ENCODE data around the gene NBPF11. TPM values are rescaled to one million over a fixed set of nuclear protein-coding genes. Genes with fewer than 3 reads are reported as not detected.
A peak's percentile ranks its signal among the peaks of the same experiment; 100 is the strongest.
"Not testable (repeated sequence)": the region's sequence is repeated elsewhere in the genome, so short reads cannot be mapped to it uniquely, and the experiment has no call there.

Gene NBPF11
- total RNA-seq, 4 donors from 2014 or later: 6.2 to 16.8 (median 12.8) TPM

GRCh38 chr1:148160048-148160342 lies 7.9 kb upstream of the NBPF11 start:
- intact Hi-C loops (cut with DNase I; ENCODE audit: low total_unique reads): no loop called here
- Histone ChIP-seq H3K27ac (no peak overlapping the region), H3K27me3 (no peaks in the 10 kb centered on the region), H3K4me1 (no peaks in the 10 kb centered on the region), H3K9me3 (no peaks in the 10 kb centered on the region), H3K4me3 (no peak overlapping the region), H3K36me3 (no peaks in the 10 kb centered on the region)
- no peak for DNase-seq
- no peak for TF ChIP-seq POLR2A (IDR thresholded peaks at IDR 0.05)
- no peak for TF ChIP-seq CTCF (IDR thresholded peaks at IDR 0.05)

GRCh38 chr1:148158341-148159003 lies 6.4 kb upstream of the NBPF11 start:
- Histone ChIP-seq H3K9me3 (no peaks in the 10 kb centered on the region), H3K36me3 (no peaks in the 10 kb centered on the region), H3K27ac (no peak overlapping the region), H3K4me3 (no peak overlapping the region), H3K27me3 (no peaks in the 10 kb centered on the region), H3K4me1 (no peaks in the 10 kb centered on the region)
- TF ChIP-seq POLR2A (IDR thresholded peaks at IDR 0.05) (no peak), CTCF (IDR thresholded peaks at IDR 0.05) (no peak)
- no peak for DNase-seq
- intact Hi-C loops (cut with DNase I; ENCODE audit: low total_unique reads): no loop called here

- H3K4me3 ChIP-seq; H3K27me3 ChIP-seq; H3K9me3 ChIP-seq; H3K36me3 ChIP-seq; H3K4me1 ChIP-seq; DNase-seq; H3K27ac ChIP-seq; intact Hi-C loops (cut with DNase I; ENCODE audit: low total_unique reads): not testable (repeated sequence)
These were observed 5.7 kb upstream of the NBPF11 start for GRCh38 chr1:148157803-148158202.

GRCh38 chr1:148155494-148156275 lies 3.6 kb upstream of the NBPF11 start:
- H3K27ac ChIP-seq; H3K4me1 ChIP-seq; H3K27me3 ChIP-seq; H3K9me3 ChIP-seq; H3K36me3 ChIP-seq; DNase-seq; intact Hi-C loops (cut with DNase I; ENCODE audit: low total_unique reads); H3K4me3 ChIP-seq: not testable (repeated sequence)

- DNase-seq; intact Hi-C loops (cut with DNase I; ENCODE audit: low total_unique reads); H3K27ac ChIP-seq; H3K9me3 ChIP-seq; H3K4me3 ChIP-seq; H3K4me1 ChIP-seq; H3K27me3 ChIP-seq; H3K36me3 ChIP-seq: not testable (repeated sequence)
These were observed 714 bp upstream of the NBPF11 start for GRCh38 chr1:148152795-148153194.

- H3K9me3 ChIP-seq; H3K36me3 ChIP-seq; intact Hi-C loops (cut with DNase I; ENCODE audit: low total_unique reads); H3K4me1 ChIP-seq; H3K27me3 ChIP-seq: not testable (repeated sequence)
- peak in 1 of 2 donors; percentile 44 for DNase-seq
- Histone ChIP-seq H3K4me3 (peak overlapping the region; percentile 63 to 79), H3K27ac (peak overlapping the region; percentile 71 to 73)
These were observed 686 bp downstream of the NBPF11 start for GRCh38 chr1:148151371-148151819.

- H3K9me3 ChIP-seq; intact Hi-C loops (cut with DNase I; ENCODE audit: low total_unique reads); H3K4me1 ChIP-seq; H3K27me3 ChIP-seq; DNase-seq; H3K36me3 ChIP-seq: not testable (repeated sequence)
- Histone ChIP-seq H3K4me3 (peak overlapping the region; percentile 63 to 79), H3K27ac (peak overlapping the region; percentile 71 to 73)
These were observed 1.1 kb downstream of the NBPF11 start for GRCh38 chr1:148150945-148151344.

GRCh38 chr1:148150014-148150413 lies 2.1 kb downstream of the NBPF11 start:
- H3K4me1 ChIP-seq; DNase-seq; H3K27me3 ChIP-seq; H3K9me3 ChIP-seq; intact Hi-C loops (cut with DNase I; ENCODE audit: low total_unique reads); H3K36me3 ChIP-seq; H3K27ac ChIP-seq; H3K4me3 ChIP-seq: not testable (repeated sequence)

GRCh38 chr1:148149050-148149815 lies 2.8 kb downstream of the NBPF11 start:
- DNase-seq; H3K36me3 ChIP-seq; intact Hi-C loops (cut with DNase I; ENCODE audit: low total_unique reads); H3K4me1 ChIP-seq; H3K27me3 ChIP-seq; H3K9me3 ChIP-seq; H3K27ac ChIP-seq; H3K4me3 ChIP-seq: not testable (repeated sequence)

GRCh38 chr1:148147052-148147838 lies 4.8 kb downstream of the NBPF11 start:
- H3K4me3 ChIP-seq; H3K4me1 ChIP-seq; H3K9me3 ChIP-seq; H3K36me3 ChIP-seq; H3K27me3 ChIP-seq; intact Hi-C loops (cut with DNase I; ENCODE audit: low total_unique reads); DNase-seq; H3K27ac ChIP-seq: not testable (repeated sequence)
